ENCODE measurements around the gene OR2V2.
"Not testable (repeated sequence)": the region's sequence is repeated elsewhere in the genome, so short reads cannot be mapped to it uniquely, and the experiment has no call there.

OR2V2 gene

GRCh38 chr5:181146927-181147636, at the start of gene OR2V2:
TSS of gene OR2V2 (plus strand) at chr5:181147586. CDS start at chr5:181154943, 7,357 bp downstream.
- DNase-seq (ENCODE audit: low spot score) = not testable (repeated sequence)

- not testable (repeated sequence) for DNase-seq (ENCODE audit: low spot score)
Measured at GRCh38 chr5:181097759-181098491, 49.5 kb upstream of the OR2V2 start.

- DNase-seq (ENCODE audit: low spot score) = no peak
Measured at GRCh38 chr5:181098762-181099601, 48.4 kb upstream of the OR2V2 start.

GRCh38 chr5:181099602-181100086, 47.7 kb upstream of the OR2V2 start:
- DNase-seq (ENCODE audit: low spot score) = no peak

- DNase-seq (ENCODE audit: low spot score) = no peak
Measured at GRCh38 chr5:181100121-181100875, 47.1 kb upstream of the OR2V2 start.

- DNase-seq (ENCODE audit: low spot score) = not testable (repeated sequence)
Measured at GRCh38 chr5:181101030-181101641, 46.2 kb upstream of the OR2V2 start.

GRCh38 chr5:181101930-181102674, 45.3 kb upstream of the OR2V2 start:
- not testable (repeated sequence) for DNase-seq (ENCODE audit: low spot score)

GRCh38 chr5:181104259-181104568, 43.2 kb upstream of the OR2V2 start:
- not testable (repeated sequence) for DNase-seq (ENCODE audit: low spot score)

- not testable (repeated sequence) for DNase-seq (ENCODE audit: low spot score)
Measured at GRCh38 chr5:181104606-181105390, 42.6 kb upstream of the OR2V2 start.

GRCh38 chr5:181105391-181106025, 41.9 kb upstream of the OR2V2 start:
- DNase-seq (ENCODE audit: low spot score) = no peak

- DNase-seq (ENCODE audit: low spot score) = no peak
Measured at GRCh38 chr5:181107699-181108098, 39.7 kb upstream of the OR2V2 start.

GRCh38 chr5:181108578-181109165, 38.7 kb upstream of the OR2V2 start:
- DNase-seq (ENCODE audit: low spot score) = no peak

GRCh38 chr5:181109489-181110013, 37.8 kb upstream of the OR2V2 start:
- DNase-seq (ENCODE audit: low spot score) = no peak

- no peak for DNase-seq (ENCODE audit: low spot score)
Measured at GRCh38 chr5:181111010-181111409, 36.4 kb upstream of the OR2V2 start.

GRCh38 chr5:181112476-181112875, 34.9 kb upstream of the OR2V2 start:
- DNase-seq (ENCODE audit: low spot score) = no peak

- DNase-seq (ENCODE audit: low spot score) = not testable (repeated sequence)
Measured at GRCh38 chr5:181113572-181113971, 33.8 kb upstream of the OR2V2 start.

GRCh38 chr5:181114284-181114843, 33.0 kb upstream of the OR2V2 start:
- no peak for DNase-seq (ENCODE audit: low spot score)
